SK-N-SH (cell line): ENCODE data around the gene COL5A1. TPM values are rescaled to one million over a fixed set of nuclear protein-coding genes. Genes with fewer than 3 reads are reported as not detected.

Experiments
- CTCF ChIA-PET: fragments of 300-600, 350-600 bp; formaldehyde crosslinking; extraction: SDS; loops from one replicate; lab custom pipeline; 2021; lab: Yijun Ruan, JAX
- POLR2A ChIA-PET: fragments of 350-600 bp; sonication (Branson Sonifier 250); formaldehyde crosslinking; extraction: SDS; loops from one replicate; lab custom pipeline; 2020; ENCODE audit warnings: antibody characterized with exemption, inconsistent platforms; lab: Yijun Ruan, JAX
- DNase-seq: peaks from one replicate; pipeline ENCODE4 v3.0.0; 2012
- H2AFZ ChIP-seq: fragments of 200-600 bp; sonication (generic); 2 replicates; pipeline ENCODE4 v1.8.1; 2016; ENCODE audit warnings: antibody characterized with exemption, mild to moderate bottlenecking, low read depth
- H3F3A ChIP-seq: fragments of 200-600 bp; sonication (generic); replicated peaks from 2 replicates; pipeline ENCODE3; 2016; ENCODE audit warnings: antibody characterized with exemption, mild to moderate bottlenecking; ENCODE audit not compliant: insufficient read depth
- H3K27ac ChIP-seq, 2 experiments: fragments of 200-500 bp in 1 of 2; fragments of 200-600 bp in 1 of 2; sonication (Bioruptor generic) in 1 of 2; sonication (generic), shearing (Covaris generic) in 1 of 2; 2 replicates each; pipeline versions ENCODE4 v1.5.1 to v1.6.1; 2014 to 2016; ENCODE audit warnings: low read depth in 2 of 2, inconsistent platforms in 1 of 2, low read length in 1 of 2, mild to moderate bottlenecking in 1 of 2, mixed read lengths in 1 of 2
- H3K27me3 ChIP-seq: fragments of 200-600 bp; sonication (generic), shearing (Covaris generic); 2 replicates; pipeline ENCODE4 v1.6.1; 2016; ENCODE audit warnings: mixed run types; ENCODE audit not compliant: insufficient read depth
- H3K36me3 ChIP-seq, 2 experiments: fragments of 200-500 bp in 1 of 2; fragments of 200-600 bp in 1 of 2; sonication (Bioruptor generic) in 1 of 2; sonication (generic) in 1 of 2; replicated peaks in 1 of 2; 2 replicates each; pipeline versions ENCODE3 to v1.5.1; 2014 to 2016; ENCODE audit warnings: low read length in 1 of 2, mild to moderate bottlenecking in 1 of 2; ENCODE audit not compliant: insufficient read depth in 2 of 2, control insufficient read depth in 1 of 2
- H3K4me1 ChIP-seq, 2 experiments: fragments of 200-500 bp in 1 of 2; fragments of 200-600 bp in 1 of 2; sonication (Bioruptor generic) in 1 of 2; sonication (generic), shearing (Covaris generic) in 1 of 2; 2 replicates each; pipeline versions ENCODE4 v1.5.1 to v1.6.1; 2014 to 2016; ENCODE audit warnings: low read depth in 1 of 2, low read length in 1 of 2, mixed run types in 1 of 2; ENCODE audit not compliant: insufficient read depth in 2 of 2, control insufficient read depth in 1 of 2
- H3K4me2 ChIP-seq: fragments of 200-600 bp; sonication (generic), shearing (Covaris generic); 2 replicates; pipeline ENCODE4 v1.6.1; 2017; ENCODE audit warnings: mixed run types
- H3K4me3 ChIP-seq, 2 experiments: fragments of 200-500 bp in 1 of 2; fragments of 200-600 bp in 1 of 2; sonication (Bioruptor generic) in 1 of 2; sonication (generic), shearing (Covaris generic) in 1 of 2; 2 replicates each; pipeline versions ENCODE4 v1.5.1 to v1.8.1; 2014 to 2016; ENCODE audit warnings: low read depth in 2 of 2, inconsistent platforms in 1 of 2, low read length in 1 of 2, mild to moderate bottlenecking in 1 of 2, mixed read lengths in 1 of 2, moderate library complexity in 1 of 2
- H3K79me2 ChIP-seq: fragments of 200-600 bp; sonication (generic); 2 replicates; pipeline ENCODE4 v1.8.1; 2017; ENCODE audit warnings: mild to moderate bottlenecking; ENCODE audit not compliant: insufficient read depth
- H3K9ac ChIP-seq: fragments of 200-600 bp; sonication (generic); 2 replicates; pipeline ENCODE4 v1.6.1; 2017; ENCODE audit warnings: mixed run types
- H3K9me2 ChIP-seq: fragments of 200-600 bp; sonication (generic); 2 replicates; pipeline ENCODE4 v1.6.1; 2017; ENCODE audit warnings: mixed run types
- H3K9me3 ChIP-seq: fragments of 200-600 bp; sonication (generic); 2 replicates; pipeline ENCODE4 v1.6.1; 2017; ENCODE audit warnings: mixed run types, mild to moderate bottlenecking, moderate library complexity
- H4K20me1 ChIP-seq: fragments of 200-600 bp; sonication (generic); 2 replicates; pipeline ENCODE4 v1.6.1; 2017; ENCODE audit warnings: mild to moderate bottlenecking, mixed run types; ENCODE audit not compliant: insufficient read depth
- CTCF ChIP-seq: fragments of 200-600 bp; sonication (generic); IDR thresholded peaks from 2 replicates; pipeline ENCODE4 v1.6.1; 2017; ENCODE audit warnings: antibody characterized with exemption, mild to moderate bottlenecking, moderate library complexity
- EP300 ChIP-seq, 2 experiments: IDR thresholded peaks; 2 replicates each; pipeline versions ENCODE4 v1.4.0 to v1.6.1; 2012; ENCODE audit warnings: borderline replicate concordance in 1 of 2, low read depth in 1 of 2, low read length in 1 of 2
- EZH2phosphoT487 ChIP-seq: fragments of 200-600 bp; sonication (generic); IDR thresholded peaks from 2 replicates; pipeline ENCODE4 v1.6.1; 2017; ENCODE audit warnings: low read depth, mixed run types, mild to moderate bottlenecking, antibody characterized with exemption, moderate library complexity, borderline replicate concordance
- FOSL2 ChIP-seq: IDR thresholded peaks from 2 replicates; pipeline ENCODE4 v1.4.0; 2012; ENCODE audit warnings: low read depth, mild to moderate bottlenecking, moderate library complexity, borderline replicate concordance
- FOXJ3 ChIP-seq: sonication (generic); formaldehyde crosslinking; IDR thresholded peaks from 2 replicates; pipeline ENCODE4 v1.5.1; 2020; ENCODE audit warnings: mild to moderate bottlenecking, missing genetic modification reagents
- GATA2 ChIP-seq: sonication (generic); formaldehyde crosslinking; IDR thresholded peaks from 2 replicates; pipeline ENCODE4 v1.5.0; 2020; ENCODE audit warnings: mild to moderate bottlenecking, missing genetic modification reagents
- IRF3 ChIP-seq: fragments of 150-350 bp; IDR thresholded peaks from 2 replicates; pipeline ENCODE4 v1.6.1; 2016; ENCODE audit warnings: mild to moderate bottlenecking, low read depth, low read length
- MEF2A ChIP-seq: IDR thresholded peaks from 2 replicates; pipeline ENCODE4 v1.4.0; 2012; ENCODE audit warnings: low read depth, borderline replicate concordance
- MXI1 ChIP-seq: IDR thresholded peaks from 2 replicates; pipeline ENCODE4 v1.6.1; 2012; ENCODE audit warnings: mild to moderate bottlenecking, low read depth, low read length, improper control_type of control experiment
- NRF1 ChIP-seq: IDR thresholded peaks from 2 replicates; pipeline ENCODE4 v1.6.1; 2012; ENCODE audit warnings: low read depth, mild to moderate bottlenecking, low read length
- POLR2AphosphoS5 ChIP-seq: IDR thresholded peaks from 2 replicates; pipeline ENCODE4 v1.6.1; 2012; ENCODE audit warnings: low read depth, low read length
- RAD21 ChIP-seq: IDR thresholded peaks from 2 replicates; pipeline ENCODE4 v1.6.1; 2012; ENCODE audit warnings: mild to moderate bottlenecking, low read length
- RFX5 ChIP-seq: IDR thresholded peaks from 2 replicates; pipeline ENCODE4 v1.6.1; 2012; ENCODE audit warnings: mild to moderate bottlenecking, improper control_type of control experiment, low read length
- SIN3A ChIP-seq: IDR thresholded peaks from 2 replicates; pipeline ENCODE4 v1.6.1; 2012; ENCODE audit warnings: low read depth, mild to moderate bottlenecking, low read length, moderate library complexity, borderline replicate concordance
- SMC3 ChIP-seq: IDR thresholded peaks from 2 replicates; pipeline ENCODE4 v1.6.1; 2012; ENCODE audit warnings: low read depth, low read length, improper control_type of control experiment
- TAF1 ChIP-seq: IDR thresholded peaks from 2 replicates; pipeline ENCODE4 v1.6.1; 2012; ENCODE audit warnings: low read depth, mild to moderate bottlenecking, low read length, moderate library complexity, borderline replicate concordance
- TEAD4 ChIP-seq: IDR thresholded peaks from 2 replicates; pipeline ENCODE4 v1.4.0; 2012; ENCODE audit warnings: mild to moderate bottlenecking, borderline replicate concordance; ENCODE audit not compliant: insufficient read depth
- USF1 ChIP-seq: IDR thresholded peaks from 2 replicates; pipeline ENCODE4 v1.4.0; 2012; ENCODE audit warnings: low read depth, borderline replicate concordance
- USF2 ChIP-seq: fragments of 150-350 bp; IDR thresholded peaks from 2 replicates; pipeline ENCODE4 v1.6.1; 2017; ENCODE audit warnings: antibody characterized with exemption, low read length, low read depth, borderline replicate concordance
- WGBS: methylation state at CpG from one replicate; pipeline ENCODE4 v1.1.6; 2017; ENCODE audit warnings: low lambda C conversion rate; 5-methylcytosine and 5-hydroxymethylcytosine counted together
- polyA plus RNA-seq, 3 experiments: library from polyadenylated mRNA; depleted of rRNA; stranded (reverse); fragments of >200 nt; gene quantifications; 2 replicates each; pipeline ENCODE4 v1.2.3, GENCODE V29; 2012

Gene COL5A1
- polyA plus RNA-seq, 1 of the 3 experiments (the other 2 are of a cell fraction), result 73.8 TPM

- H3K36me3 ChIP-seq, result peaks cover 54 to 81% of the 10 kb centered on the region in 2 experiments
- no peak overlapping the region for H3K4me3 ChIP-seq
- peaks cover 52% of the 10 kb centered on the region for H4K20me1 ChIP-seq
- no peaks in the 10 kb centered on the region for H3K9me3 ChIP-seq
- peaks cover 0 to 13% of the 10 kb centered on the region in 2 experiments; a peak in 1 of 4 replicates for H3K4me1 ChIP-seq
- WGBS, result 52% methylated on average over 16 of the region's 17 CpGs
- POLR2A ChIA-PET, result interaction anchor here (0.5 kb wide), 1 partner anchor 185 kb away, joined by 3 read pairs; no protein-coding TSS in a partner anchor
- H3K9ac ChIP-seq, result no peak overlapping the region
- H3K9me2 ChIP-seq, result no peaks in the 10 kb centered on the region
- peak; percentile 84 for DNase-seq
- CTCF ChIA-PET, result interaction anchor here (0.6 to 7.8 kb wide), 36 partner anchors 8 to 638 kb away, joined by 3 to 67 read pairs (median 4); partner anchors contain the start of gene OLFM1
- H3K27me3 ChIP-seq, result no peaks in the 10 kb centered on the region
- peaks cover 14% of the 10 kb centered on the region; the same call in 1 of the 2 replicates for H3K79me2 ChIP-seq
- no peak overlapping the region for H3K4me2 ChIP-seq
- peaks cover 15% of the 10 kb centered on the region for H3F3A ChIP-seq
- TF ChIP-seq CTCF (peak; percentile 58), MEF2A (no peak), MXI1 (no peak), USF1 (no peak), RAD21 (peak; percentile 63), SMC3 (peak; percentile 49; the same call in 1 of the 2 replicates), FOSL2 (no peak)
- no peak overlapping the region for H3K27ac ChIP-seq
- H2AFZ ChIP-seq, result no peak overlapping the region
These were observed 137.3 kb downstream of the COL5A1 start for GRCh38 chr9:134778841-134779411.

- Histone ChIP-seq H3K9ac (no peak overlapping the region), H3K79me2 (peaks cover 9% of the 10 kb centered on the region; the same call in 1 of the 2 replicates), H3K9me3 (no peaks in the 10 kb centered on the region), H2AFZ (no peak overlapping the region), H3F3A (peaks cover 14% of the 10 kb centered on the region), H3K4me3 (no peak overlapping the region), H3K4me2 (no peak overlapping the region), H3K36me3 (peaks cover 56 to 79% of the 10 kb centered on the region in 2 experiments), H4K20me1 (peaks cover 45% of the 10 kb centered on the region), H3K27me3 (no peaks in the 10 kb centered on the region), H3K27ac (no peak overlapping the region), H3K4me1 (peaks cover 0 to 12% of the 10 kb centered on the region in 2 experiments; a peak in 1 of 4 replicates), H3K9me2 (no peaks in the 10 kb centered on the region)
- ChIA-PET CTCF (interaction anchor here (0.6 to 7.8 kb wide), 18 partner anchors 9 to 632 kb away, joined by 3 to 67 read pairs (median 4); partner anchors contain the start of gene OLFM1), POLR2A (no interaction called here)
- WGBS, result 90% methylated on average over 2 of the region's 8 CpGs
- DNase-seq, result no peak
- TF ChIP-seq EP300 (IDR thresholded peaks at IDR 0.05; ENCODE audit: borderline replicate concordance in 1 of 2, low read depth in 1 of 2, low read length in 1 of 2) (no peak), GATA2 (no peak), IRF3 (no peak), FOXJ3 (no peak), SIN3A (no peak), USF2 (no peak), RFX5 (no peak), POLR2AphosphoS5 (no peak), NRF1 (no peak), EZH2phosphoT487 (no peak), CTCF (no peak), TEAD4 (no peak), TAF1 (no peak)
These were observed 138.0 kb downstream of the COL5A1 start for GRCh38 chr9:134779640-134780039.
